ENCODE measurements around the gene DIS3L2.

GRCh38 chr2:232249096-232249495, 287.6 kb downstream of the DIS3L2 start:
- TF ChIP-seq CTCF (IDR thresholded peaks at IDR 0.05; ENCODE audit: low read depth, low read length) (no peak), EZH2phosphoT487 (IDR thresholded peaks at IDR 0.05; ENCODE audit: low read depth) (no peak)

Data from OCI-LY3 (cell line).